OCI-LY1 (cell line): ENCODE data around the gene RYR1.

Experiments
- CTCF ChIP-seq: fragments of 200-600 bp; sonication (generic), shearing (Covaris generic); IDR thresholded peaks from 2 replicates; pipeline ENCODE4 v1.5.1; 2017; ENCODE audit warnings: mild to moderate bottlenecking, antibody characterized with exemption, low read length, moderate library complexity, mixed read lengths
- EZH2 ChIP-seq: fragments of 200-600 bp; sonication (generic), shearing (Covaris generic); IDR thresholded peaks from 2 replicates; pipeline ENCODE4 v1.8.0; 2017; ENCODE audit warnings: borderline replicate concordance, mixed run types, mild to moderate bottlenecking, antibody characterized with exemption, low read length, moderate library complexity, mixed read lengths

- TF ChIP-seq CTCF (no peak), EZH2 (no peak)
Measured at GRCh38 chr19:38543286-38543806, 109.9 kb downstream of the RYR1 start.
